HUES64 (cell line): ENCODE data around the gene SEPHS1.
"Not testable (repeated sequence)": the region's sequence is repeated elsewhere in the genome, so short reads cannot be mapped to it uniquely, and the experiment has no call there.

ENCODE experiments used
- H3K27ac ChIP-seq: 2 replicates; pipeline ENCODE4 v1.7.0; 2013; ENCODE audit warnings: low read depth, low read length, inconsistent platforms
- H3K27me3 ChIP-seq: 2 replicates; pipeline ENCODE4 v1.6.1; 2013; ENCODE audit warnings: mild to moderate bottlenecking, low read length; ENCODE audit not compliant: insufficient read depth
- H3K36me3 ChIP-seq: 2 replicates; pipeline ENCODE4 v1.6.1; 2013; ENCODE audit warnings: mild to moderate bottlenecking, low read length; ENCODE audit not compliant: insufficient read depth
- H3K4me1 ChIP-seq: 2 replicates; pipeline ENCODE4 v1.6.1; 2013; ENCODE audit warnings: mild to moderate bottlenecking, low read length, moderate library complexity; ENCODE audit not compliant: insufficient read depth
- H3K4me3 ChIP-seq: 2 replicates; pipeline ENCODE4 v1.5.1; 2013; ENCODE audit warnings: mild to moderate bottlenecking, low read length, moderate library complexity
- H3K9ac ChIP-seq: 2 replicates; pipeline ENCODE4 v1.6.1; 2013; ENCODE audit warnings: mild to moderate bottlenecking, low read depth, low read length
- H3K9me3 ChIP-seq: 2 replicates; pipeline ENCODE4 v1.6.1; 2013; ENCODE audit warnings: low read depth, low read length; ENCODE audit not compliant: insufficient read depth
- WGBS: fragments of 150-250, 120-280 bp; methylation state at CpG from one replicate; pipeline ENCODE4 v1.1.7; 2013; ENCODE audit warnings: missing lambda C conversion rate; 5-methylcytosine and 5-hydroxymethylcytosine counted together

Gene SEPHS1

GRCh38 chr10:13340068-13340467 lies 8.0 kb downstream of the SEPHS1 start:
- peaks cover 26% of the 10 kb centered on the region for H3K4me1 ChIP-seq
- no peak overlapping the region for H3K4me3 ChIP-seq
- no peaks in the 10 kb centered on the region for H3K9me3 ChIP-seq
- H3K9ac ChIP-seq, result no peak overlapping the region
- WGBS, result 92% methylated on average over 9 of the region's 9 CpGs
- no peak overlapping the region for H3K27ac ChIP-seq
- no peaks in the 10 kb centered on the region for H3K27me3 ChIP-seq
- H3K36me3 ChIP-seq, result peaks cover 85% of the 10 kb centered on the region

- H3K9ac ChIP-seq, result no peak overlapping the region
- no peak overlapping the region for H3K4me3 ChIP-seq
- 95% methylated on average over 10 of the region's 10 CpGs for WGBS
- no peaks in the 10 kb centered on the region for H3K27me3 ChIP-seq
- H3K9me3 ChIP-seq, result no peaks in the 10 kb centered on the region
- H3K36me3 ChIP-seq, result peaks cover 85% of the 10 kb centered on the region
- no peak overlapping the region for H3K27ac ChIP-seq
- H3K4me1 ChIP-seq, result peaks cover 14% of the 10 kb centered on the region; the same call in 1 of the 2 replicates
These were observed 9.5 kb downstream of the SEPHS1 start for GRCh38 chr10:13338390-13339110.

GRCh38 chr10:13337827-13338196 lies 10.3 kb downstream of the SEPHS1 start:
- Histone ChIP-seq H3K4me3 (no peak overlapping the region), H3K4me1 (peaks cover 14% of the 10 kb centered on the region; the same call in 1 of the 2 replicates), H3K36me3 (peaks cover 85% of the 10 kb centered on the region), H3K9ac (no peak overlapping the region), H3K27ac (no peak overlapping the region; the same call in 1 of the 2 replicates), H3K9me3 (no peaks in the 10 kb centered on the region), H3K27me3 (no peaks in the 10 kb centered on the region)
- 92% methylated on average over 6 of the region's 6 CpGs for WGBS

- Histone ChIP-seq H3K4me1 (peaks cover 14% of the 10 kb centered on the region; the same call in 1 of the 2 replicates), H3K9ac (no peak overlapping the region), H3K27me3 (no peaks in the 10 kb centered on the region), H3K27ac (no peak overlapping the region), H3K36me3 (peaks cover 86% of the 10 kb centered on the region), H3K9me3 (no peaks in the 10 kb centered on the region), H3K4me3 (no peak overlapping the region)
- 98% methylated on average over 4 of the region's 4 CpGs for WGBS
These were observed 10.8 kb downstream of the SEPHS1 start for GRCh38 chr10:13337128-13337826.

GRCh38 chr10:13335881-13336280 lies 12.2 kb downstream of the SEPHS1 start:
- H3K4me3 ChIP-seq, result no peak overlapping the region
- H3K9me3 ChIP-seq, result no peaks in the 10 kb centered on the region
- H3K27me3 ChIP-seq, result no peaks in the 10 kb centered on the region
- no peak overlapping the region for H3K9ac ChIP-seq
- H3K27ac ChIP-seq, result no peak overlapping the region
- 96% methylated on average over 9 of the region's 9 CpGs for WGBS
- H3K4me1 ChIP-seq, result peaks cover 10% of the 10 kb centered on the region; the same call in 1 of the 2 replicates
- H3K36me3 ChIP-seq, result peaks cover 99% of the 10 kb centered on the region

- WGBS, result 100% methylated on average over 2 of the region's 2 CpGs
- Histone ChIP-seq H3K27ac (no peak overlapping the region), H3K9ac (no peak overlapping the region), H3K4me3 (no peak overlapping the region), H3K36me3 (peaks cover 99% of the 10 kb centered on the region), H3K27me3 (no peaks in the 10 kb centered on the region), H3K9me3 (no peaks in the 10 kb centered on the region), H3K4me1 (peaks cover 7% of the 10 kb centered on the region)
These were observed 13.5 kb downstream of the SEPHS1 start for GRCh38 chr10:13334556-13334955.

- H3K27ac ChIP-seq, result no peak overlapping the region
- peaks cover 6% of the 10 kb centered on the region for H3K4me1 ChIP-seq
- no peak overlapping the region for H3K9ac ChIP-seq
- H3K36me3 ChIP-seq, result peaks cover 99% of the 10 kb centered on the region
- 91% methylated on average over 5 of the region's 5 CpGs for WGBS
- no peak overlapping the region for H3K4me3 ChIP-seq
- no peaks in the 10 kb centered on the region for H3K27me3 ChIP-seq
- H3K9me3 ChIP-seq, result no peaks in the 10 kb centered on the region
These were observed 16.4 kb downstream of the SEPHS1 start for GRCh38 chr10:13331646-13332045.

- not testable (repeated sequence) for H3K27ac ChIP-seq, H3K4me1 ChIP-seq, H3K27me3 ChIP-seq, H3K9me3 ChIP-seq, H3K4me3 ChIP-seq, H3K9ac ChIP-seq
- H3K36me3 ChIP-seq, result peaks cover 99% of the 10 kb centered on the region
- WGBS, result 95% methylated on average over 8 of the region's 8 CpGs
These were observed 17.1 kb downstream of the SEPHS1 start for GRCh38 chr10:13330980-13331379.

GRCh38 chr10:13329565-13329964 lies 18.5 kb downstream of the SEPHS1 start:
- H3K9ac ChIP-seq, result no peak overlapping the region
- H3K36me3 ChIP-seq, result peaks cover 98% of the 10 kb centered on the region
- H3K27ac ChIP-seq, result peak overlapping the region; percentile 31; the same call in 1 of the 2 replicates
- H3K4me1 ChIP-seq, result peaks cover 6% of the 10 kb centered on the region
- no peak overlapping the region for H3K4me3 ChIP-seq
- no peaks in the 10 kb centered on the region for H3K9me3 ChIP-seq
- WGBS, result 86% methylated on average over 3 of the region's 3 CpGs
- no peaks in the 10 kb centered on the region for H3K27me3 ChIP-seq

GRCh38 chr10:13328613-13329012 lies 19.5 kb downstream of the SEPHS1 start:
- Histone ChIP-seq H3K9me3 (no peaks in the 10 kb centered on the region), H3K4me1 (peaks cover 6% of the 10 kb centered on the region), H3K27me3 (no peaks in the 10 kb centered on the region), H3K4me3 (no peak overlapping the region), H3K36me3 (peaks cover 98% of the 10 kb centered on the region), H3K9ac (no peak overlapping the region), H3K27ac (peak overlapping the region; percentile 64; the same call in 1 of the 2 replicates)
- 91% methylated on average over 8 of the region's 10 CpGs for WGBS

- H3K4me3 ChIP-seq, result no peak overlapping the region
- 95% methylated on average over 5 of the region's 5 CpGs for WGBS
- H3K36me3 ChIP-seq, result peaks cover 98% of the 10 kb centered on the region
These were observed 20.0 kb downstream of the SEPHS1 start for GRCh38 chr10:13328126-13328525.

More at GRCh38 chr10:13328126-13328525, 20.0 kb downstream of the SEPHS1 start:
- Histone ChIP-seq H3K27me3 (no peaks in the 10 kb centered on the region), H3K9me3 (no peaks in the 10 kb centered on the region), H3K9ac (no peak overlapping the region), H3K4me1 (peaks cover 6% of the 10 kb centered on the region), H3K27ac (no peak overlapping the region)
